ENCODE data around the gene TLL2. TPM values are rescaled to one million over a fixed set of nuclear protein-coding genes. Genes with fewer than 3 reads are reported as not detected.

TLL2 gene
- total RNA-seq, 1 experiment from 2014 or later = 9.1 TPM

GRCh38 chr10:96408201-96408600 lies 105.5 kb downstream of the TLL2 start:
- H3K36me3 Mint-ChIP-seq = no peaks in the 10 kb centered on the region
- ChIA-PET CTCF (no interaction called here), POLR2A (no interaction called here)
- ATAC-seq (no peak), DNase-seq (ENCODE audit: low spot score) (no peak)
- TF ChIP-seq ZNF232 (CRISPR knock-in tag; IDR thresholded peaks at IDR 0.05) = no peak
- TF ChIP-seq CREM (CRISPR knock-in tag; IDR thresholded peaks at IDR 0.05) = no peak
- TF ChIP-seq RELA (CRISPR knock-in tag; IDR thresholded peaks at IDR 0.05; ENCODE audit: borderline replicate concordance) = no peak
- no peak for TF ChIP-seq ZNF121 (CRISPR knock-in tag; IDR thresholded peaks at IDR 0.05)
- no peak for TF ChIP-seq ZNF317 (CRISPR knock-in tag; IDR thresholded peaks at IDR 0.05; ENCODE audit: borderline replicate concordance, low read depth)
- TF ChIP-seq ZNF416 (CRISPR knock-in tag; IDR thresholded peaks at IDR 0.05) = no peak
- no peak for TF ChIP-seq RORB (CRISPR knock-in tag; IDR thresholded peaks at IDR 0.05)
- TF ChIP-seq SP1 (CRISPR knock-in tag; conservative IDR thresholded peaks at IDR 0.05) = no peak
- no peak overlapping the region for H3K4me3 Mint-ChIP-seq
- H3K9me3 Mint-ChIP-seq = no peaks in the 10 kb centered on the region
- H3K27me3 Mint-ChIP-seq (ENCODE audit: low read depth) = no peaks in the 10 kb centered on the region
- no peak overlapping the region for H3K27ac Mint-ChIP-seq
- H3K4me1 Mint-ChIP-seq = peaks cover 4% of the 10 kb centered on the region; the same call in 1 of the 2 replicates

DNA sequence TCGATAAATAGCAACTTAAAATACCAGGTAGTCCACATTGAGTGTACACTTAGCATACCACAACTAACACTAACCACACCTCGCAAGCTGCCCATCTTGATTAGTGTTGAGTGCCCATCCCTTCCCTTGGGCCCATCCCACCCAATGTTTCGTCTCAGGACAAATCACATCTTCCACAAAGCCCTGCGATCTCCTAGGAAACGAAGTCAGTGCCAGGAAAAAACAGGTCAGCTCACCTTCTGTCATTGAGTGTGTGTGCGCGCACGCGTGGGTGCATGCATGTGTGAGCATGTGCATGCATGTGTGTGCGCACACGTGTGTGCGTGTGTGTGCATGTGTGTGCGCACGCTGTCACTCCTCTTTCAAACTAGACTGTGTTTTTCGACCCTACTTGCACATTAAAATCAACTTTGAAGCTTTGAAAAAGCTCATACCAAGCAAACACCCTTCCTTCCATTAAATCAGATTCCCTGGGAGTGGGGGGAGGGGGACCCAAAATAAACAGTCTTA lies 106.1 kb downstream of the TLL2 start:
- TF ChIP-seq FOXJ3 (CRISPR knock-in tag; IDR thresholded peaks at IDR 0.05; ENCODE audit: borderline replicate concordance) = no peak
- no peak for TF ChIP-seq AR (CRISPR knock-in tag; IDR thresholded peaks at IDR 0.05)
- TF ChIP-seq ZNF317 (CRISPR knock-in tag; IDR thresholded peaks at IDR 0.05; ENCODE audit: borderline replicate concordance, low read depth) = no peak
- TF ChIP-seq, protein P1, sequence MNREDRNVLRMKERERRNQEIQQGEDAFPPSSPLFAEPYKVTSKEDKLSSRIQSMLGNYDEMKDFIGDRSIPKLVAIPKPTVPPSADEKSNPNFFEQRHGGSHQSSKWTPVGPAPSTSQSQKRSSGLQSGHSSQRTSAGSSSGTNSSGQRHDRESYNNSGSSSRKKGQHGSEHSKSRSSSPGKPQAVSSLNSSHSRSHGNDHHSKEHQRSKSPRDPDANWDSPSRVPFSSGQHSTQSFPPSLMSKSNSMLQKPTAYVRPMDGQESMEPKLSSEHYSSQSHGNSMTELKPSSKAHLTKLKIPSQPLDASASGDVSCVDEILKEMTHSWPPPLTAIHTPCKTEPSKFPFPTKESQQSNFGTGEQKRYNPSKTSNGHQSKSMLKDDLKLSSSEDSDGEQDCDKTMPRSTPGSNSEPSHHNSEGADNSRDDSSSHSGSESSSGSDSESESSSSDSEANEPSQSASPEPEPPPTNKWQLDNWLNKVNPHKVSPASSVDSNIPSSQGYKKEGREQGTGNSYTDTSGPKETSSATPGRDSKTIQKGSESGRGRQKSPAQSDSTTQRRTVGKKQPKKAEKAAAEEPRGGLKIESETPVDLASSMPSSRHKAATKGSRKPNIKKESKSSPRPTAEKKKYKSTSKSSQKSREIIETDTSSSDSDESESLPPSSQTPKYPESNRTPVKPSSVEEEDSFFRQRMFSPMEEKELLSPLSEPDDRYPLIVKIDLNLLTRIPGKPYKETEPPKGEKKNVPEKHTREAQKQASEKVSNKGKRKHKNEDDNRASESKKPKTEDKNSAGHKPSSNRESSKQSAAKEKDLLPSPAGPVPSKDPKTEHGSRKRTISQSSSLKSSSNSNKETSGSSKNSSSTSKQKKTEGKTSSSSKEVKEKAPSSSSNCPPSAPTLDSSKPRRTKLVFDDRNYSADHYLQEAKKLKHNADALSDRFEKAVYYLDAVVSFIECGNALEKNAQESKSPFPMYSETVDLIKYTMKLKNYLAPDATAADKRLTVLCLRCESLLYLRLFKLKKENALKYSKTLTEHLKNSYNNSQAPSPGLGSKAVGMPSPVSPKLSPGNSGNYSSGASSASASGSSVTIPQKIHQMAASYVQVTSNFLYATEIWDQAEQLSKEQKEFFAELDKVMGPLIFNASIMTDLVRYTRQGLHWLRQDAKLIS (CRISPR knock-in tag; IDR thresholded peaks at IDR 0.05; ENCODE audit: borderline replicate concordance) = no peak
- TF ChIP-seq CTCF (IDR thresholded peaks at IDR 0.05) = no peak
- no peak for TF ChIP-seq CREB1 (CRISPR knock-in tag; IDR thresholded peaks at IDR 0.05)
- TF ChIP-seq, protein P2, sequence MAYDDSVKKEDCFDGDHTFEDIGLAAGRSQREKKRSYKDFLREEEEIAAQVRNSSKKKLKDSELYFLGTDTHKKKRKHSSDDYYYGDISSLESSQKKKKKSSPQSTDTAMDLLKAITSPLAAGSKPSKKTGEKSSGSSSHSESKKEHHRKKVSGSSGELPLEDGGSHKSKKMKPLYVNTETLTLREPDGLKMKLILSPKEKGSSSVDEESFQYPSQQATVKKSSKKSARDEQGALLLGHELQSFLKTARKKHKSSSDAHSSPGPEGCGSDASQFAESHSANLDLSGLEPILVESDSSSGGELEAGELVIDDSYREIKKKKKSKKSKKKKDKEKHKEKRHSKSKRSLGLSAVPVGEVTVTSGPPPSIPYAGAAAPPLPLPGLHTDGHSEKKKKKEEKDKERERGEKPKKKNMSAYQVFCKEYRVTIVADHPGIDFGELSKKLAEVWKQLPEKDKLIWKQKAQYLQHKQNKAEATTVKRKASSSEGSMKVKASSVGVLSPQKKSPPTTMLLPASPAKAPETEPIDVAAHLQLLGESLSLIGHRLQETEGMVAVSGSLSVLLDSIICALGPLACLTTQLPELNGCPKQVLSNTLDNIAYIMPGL (CRISPR knock-in tag; IDR thresholded peaks at IDR 0.05) = no peak
- TF ChIP-seq RORB (CRISPR knock-in tag; IDR thresholded peaks at IDR 0.05) = no peak
- TF ChIP-seq CDX4 (CRISPR knock-in tag; IDR thresholded peaks at IDR 0.05; ENCODE audit: borderline replicate concordance) = no peak
- TF ChIP-seq ZNF416 (CRISPR knock-in tag; IDR thresholded peaks at IDR 0.05) = no peak
- DNase-seq (ENCODE audit: low spot score) (no peak), ATAC-seq (no peak)
- Mint-ChIP-seq H3K9me3 (no peaks in the 10 kb centered on the region), H3K4me3 (no peak overlapping the region), H3K27ac (no peak overlapping the region), H3K27me3 (ENCODE audit: low read depth) (no peaks in the 10 kb centered on the region), H3K36me3 (no peaks in the 10 kb centered on the region), H3K4me1 (peaks cover 4% of the 10 kb centered on the region; the same call in 1 of the 2 replicates)
- ChIA-PET CTCF (no interaction called here), POLR2A (no interaction called here)

Data from WTC11 (cell line).